ENCODE measurements around the gene PLEK2.

GRCh38 chr14:67396381-67396970, 15.5 kb downstream of the PLEK2 start:
- TF ChIP-seq CTCF (conservative IDR thresholded peaks at IDR 0.05 in 1 of 2, IDR thresholded peaks at IDR 0.05 in 1 of 2; ENCODE audit: low read depth in 1 of 2, low read length in 2 of 2) (no peak), EZH2 (IDR thresholded peaks at IDR 0.05; ENCODE audit: low read length, missing control alignments) (no peak)

Data from fibroblast of lung (primary cell).